ENCODE data around the gene SCRG1. TPM values are rescaled to one million over a fixed set of nuclear protein-coding genes. Genes with fewer than 3 reads are reported as not detected.
A peak's percentile ranks its signal among the peaks of the same experiment; 100 is the strongest.

The SCRG1 gene
- total RNA-seq, 2 donors from 2014 or later: not detected

DNA sequence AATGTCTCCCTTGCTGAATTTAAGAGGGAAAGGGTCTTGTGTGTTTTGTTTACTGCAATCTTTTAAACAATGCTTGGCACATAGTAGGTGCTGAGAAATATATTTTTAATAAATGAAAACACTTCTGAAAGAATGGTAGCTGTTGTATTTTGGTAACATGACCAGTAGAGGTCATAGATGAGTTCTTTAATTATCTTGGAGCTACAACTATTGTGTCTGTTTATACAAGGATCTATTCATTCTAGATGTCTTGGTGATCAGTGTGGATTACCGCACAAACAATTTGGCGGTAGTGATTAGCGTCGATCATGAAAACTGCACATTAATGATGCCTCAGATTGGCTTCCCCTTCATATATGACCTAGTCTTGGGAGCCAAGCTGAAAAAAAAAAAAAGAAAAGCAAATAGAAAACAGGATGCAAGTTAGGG lies 21.4 kb upstream of the SCRG1 start:
- Mint-ChIP-seq H3K9me3 (no peaks in the 10 kb centered on the region), H3K36me3 (no peaks in the 10 kb centered on the region), H3K27ac (no peak overlapping the region), H3K4me1 (ENCODE audit: low read depth in 2 of 2) (no peaks in the 10 kb centered on the region), H3K4me3 (no peak overlapping the region), H3K27me3 (no peaks in the 10 kb centered on the region)
- ATAC-seq (no peak), DNase-seq (ENCODE audit: low spot score) (no peak)

- no peaks in the 10 kb centered on the region for H3K9me3 Mint-ChIP-seq
- no peaks in the 10 kb centered on the region for H3K36me3 Mint-ChIP-seq
- DNase-seq (ENCODE audit: low spot score): no peak
- no peak overlapping the region for H3K27ac Mint-ChIP-seq
- no peak for ATAC-seq
- H3K27me3 Mint-ChIP-seq: no peaks in the 10 kb centered on the region
- no peaks in the 10 kb centered on the region for H3K4me1 Mint-ChIP-seq (ENCODE audit: low read depth in 2 of 2)
- no peak overlapping the region for H3K4me3 Mint-ChIP-seq
These were observed 19.7 kb upstream of the SCRG1 start for GRCh38 chr4:173418639-173419038.

- Mint-ChIP-seq H3K27me3 (no peaks in the 10 kb centered on the region), H3K4me1 (ENCODE audit: low read depth in 2 of 2) (no peaks in the 10 kb centered on the region), H3K4me3 (no peak overlapping the region), H3K27ac (no peak overlapping the region), H3K9me3 (no peaks in the 10 kb centered on the region), H3K36me3 (no peaks in the 10 kb centered on the region)
- no peak for DNase-seq (ENCODE audit: low spot score)
- ATAC-seq: no peak
These were observed 18.9 kb upstream of the SCRG1 start for GRCh38 chr4:173417833-173418232.

DNA sequence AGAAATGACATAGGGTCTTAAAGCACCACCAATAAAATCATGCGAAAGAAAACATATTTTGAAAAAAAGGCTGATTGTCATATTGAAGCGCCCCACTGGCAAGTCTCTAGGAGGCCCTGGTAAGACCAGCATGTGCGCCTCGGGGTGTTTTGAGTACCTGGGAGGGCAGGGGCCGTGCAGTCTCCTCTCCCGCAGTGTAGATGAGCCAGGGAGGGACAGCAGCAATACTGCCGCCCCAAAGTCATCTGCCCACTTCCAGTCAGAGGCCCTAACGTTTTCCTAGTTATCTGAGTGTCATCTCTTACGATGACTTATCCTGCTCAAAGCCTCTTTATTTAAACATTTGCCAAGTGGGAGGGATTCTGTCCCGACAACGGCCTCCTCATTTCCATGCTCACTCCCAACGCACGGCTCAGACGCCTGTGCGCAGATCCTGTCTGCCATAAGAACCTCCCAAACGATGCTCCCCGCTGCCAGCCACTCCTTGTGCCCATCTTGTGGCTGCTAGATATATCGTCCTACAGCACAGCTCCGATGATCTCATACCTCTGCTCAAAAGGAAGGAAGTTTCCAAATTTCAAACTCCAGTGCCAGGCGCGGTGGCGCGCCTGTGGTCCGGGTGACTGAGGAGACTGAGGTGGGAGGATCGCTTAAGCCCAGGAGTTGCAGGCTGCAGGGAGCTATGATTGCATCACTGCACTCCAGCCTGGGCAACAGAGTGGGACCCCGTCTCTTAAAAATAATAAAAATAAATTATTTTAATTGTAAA lies 17.2 kb upstream of the SCRG1 start:
- Mint-ChIP-seq H3K4me3 (peak overlapping the region; percentile 4), H3K36me3 (no peaks in the 10 kb centered on the region), H3K27me3 (no peaks in the 10 kb centered on the region), H3K4me1 (ENCODE audit: low read depth in 2 of 2) (peaks cover 0 to 7% of the 10 kb centered on the region in 2 donors), H3K9me3 (no peaks in the 10 kb centered on the region), H3K27ac (no peak overlapping the region)
- ATAC-seq (peak in 1 of 2 donors; percentile 42), DNase-seq (ENCODE audit: low spot score) (no peak)

DNA sequence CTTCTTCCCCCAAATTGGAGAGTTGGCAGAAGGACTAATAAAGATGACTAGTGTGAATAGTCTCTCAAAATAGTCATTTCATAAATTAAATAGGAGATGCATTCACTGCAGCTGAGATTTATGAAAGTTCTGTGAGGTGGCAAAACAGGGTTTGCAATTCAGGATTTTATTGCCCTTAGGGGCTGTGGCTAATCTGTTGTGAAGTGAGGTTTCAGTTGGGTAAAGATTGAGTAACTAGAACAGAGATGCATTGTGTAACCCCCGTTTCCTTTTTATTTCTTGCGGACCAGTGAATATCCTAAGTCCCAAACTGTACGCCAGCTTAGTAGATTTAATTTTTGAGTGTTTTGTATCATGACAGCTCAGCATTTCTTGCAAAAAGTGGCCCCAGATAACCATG lies 16.2 kb upstream of the SCRG1 start:
- H3K9me3 Mint-ChIP-seq: no peaks in the 10 kb centered on the region
- no peak overlapping the region for H3K4me3 Mint-ChIP-seq
- DNase-seq (ENCODE audit: low spot score) (no peak), ATAC-seq (peak in 1 of 2 donors; percentile 37)
- no peak overlapping the region for H3K27ac Mint-ChIP-seq
- no peaks in the 10 kb centered on the region for H3K36me3 Mint-ChIP-seq
- no peaks in the 10 kb centered on the region for H3K27me3 Mint-ChIP-seq
- peaks cover 0 to 7% of the 10 kb centered on the region in 2 donors for H3K4me1 Mint-ChIP-seq (ENCODE audit: low read depth in 2 of 2)

GRCh38 chr4:173414456-173414855 lies 15.5 kb upstream of the SCRG1 start:
- ATAC-seq: no peak
- Mint-ChIP-seq H3K9me3 (no peaks in the 10 kb centered on the region), H3K27me3 (no peaks in the 10 kb centered on the region), H3K36me3 (no peaks in the 10 kb centered on the region), H3K4me1 (ENCODE audit: low read depth in 2 of 2) (peaks cover 0 to 7% of the 10 kb centered on the region in 2 donors), H3K4me3 (no peak overlapping the region), H3K27ac (no peak overlapping the region)
- no peak for DNase-seq (ENCODE audit: low spot score)

DNA sequence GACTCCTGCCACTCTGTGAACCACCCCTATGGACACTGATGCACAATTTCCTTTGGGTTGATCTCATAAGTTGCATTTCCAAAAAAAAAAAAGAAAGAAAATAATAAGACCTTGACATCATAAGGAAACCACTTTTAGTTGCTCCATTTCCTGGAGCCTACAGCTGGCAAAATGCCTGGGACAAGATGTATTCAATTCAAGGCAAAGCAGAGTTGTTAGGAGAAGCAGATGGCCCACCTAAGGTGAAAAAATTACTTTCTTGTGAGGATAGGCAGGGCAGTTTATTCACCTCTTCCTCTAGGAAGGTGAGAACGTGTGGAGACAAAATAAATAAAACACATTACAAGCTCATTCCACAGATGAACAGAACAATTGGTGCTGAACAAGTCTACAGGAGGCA lies 14.1 kb upstream of the SCRG1 start:
- no peak for DNase-seq (ENCODE audit: low spot score)
- H3K27ac Mint-ChIP-seq: no peak overlapping the region
- H3K9me3 Mint-ChIP-seq: no peaks in the 10 kb centered on the region
- H3K4me1 Mint-ChIP-seq (ENCODE audit: low read depth in 2 of 2): peaks cover 0 to 7% of the 10 kb centered on the region in 2 donors
- no peak for ATAC-seq
- no peaks in the 10 kb centered on the region for H3K27me3 Mint-ChIP-seq
- H3K36me3 Mint-ChIP-seq: no peaks in the 10 kb centered on the region
- no peak overlapping the region for H3K4me3 Mint-ChIP-seq

DNA sequence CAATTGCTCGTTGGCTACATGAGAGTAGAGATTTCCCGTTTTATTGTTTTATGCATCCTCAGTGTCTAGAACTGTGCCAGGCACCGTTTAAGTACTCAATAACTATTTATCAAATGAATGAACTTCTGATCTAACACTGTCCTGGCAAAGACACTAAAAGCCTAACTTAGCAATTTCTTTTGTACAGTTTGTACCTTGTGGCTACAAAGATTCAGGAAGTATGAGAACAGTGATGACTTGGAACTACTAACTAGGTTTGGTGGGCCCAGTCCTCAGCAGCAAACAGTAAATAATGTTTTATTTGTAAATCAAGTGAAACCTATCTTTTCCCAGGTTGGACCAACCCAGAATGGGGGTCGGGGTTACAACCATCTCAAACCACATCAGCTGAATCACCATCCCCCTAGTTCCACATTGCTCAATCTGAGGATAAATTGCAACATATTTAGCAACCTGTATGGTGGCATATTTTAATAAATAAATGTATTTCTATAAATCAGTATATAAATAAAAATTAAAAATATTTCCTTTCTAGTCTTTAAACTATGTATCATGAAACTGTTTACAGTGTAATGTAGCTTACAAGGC lies 12.3 kb upstream of the SCRG1 start:
- ATAC-seq: no peak
- Mint-ChIP-seq H3K4me1 (ENCODE audit: low read depth in 2 of 2) (peaks cover 0 to 7% of the 10 kb centered on the region in 2 donors), H3K9me3 (no peaks in the 10 kb centered on the region), H3K4me3 (no peak overlapping the region), H3K27ac (no peak overlapping the region), H3K27me3 (no peaks in the 10 kb centered on the region), H3K36me3 (no peaks in the 10 kb centered on the region)
- no peak for DNase-seq (ENCODE audit: low spot score)

GRCh38 chr4:173410079-173410478 lies 11.2 kb upstream of the SCRG1 start:
- DNase-seq (ENCODE audit: low spot score) (no peak), ATAC-seq (peak in 1 of 2 donors; percentile 27)
- Mint-ChIP-seq H3K27ac (no peak overlapping the region), H3K4me1 (ENCODE audit: low read depth in 2 of 2) (peaks cover 0 to 7% of the 10 kb centered on the region in 2 donors), H3K9me3 (no peaks in the 10 kb centered on the region), H3K4me3 (no peak overlapping the region), H3K27me3 (no peaks in the 10 kb centered on the region), H3K36me3 (no peaks in the 10 kb centered on the region)

GRCh38 chr4:173405840-173406606 lies 7.1 kb upstream of the SCRG1 start:
- no peak for ATAC-seq
- Mint-ChIP-seq H3K27me3 (no peaks in the 10 kb centered on the region), H3K36me3 (no peaks in the 10 kb centered on the region)

DNA sequence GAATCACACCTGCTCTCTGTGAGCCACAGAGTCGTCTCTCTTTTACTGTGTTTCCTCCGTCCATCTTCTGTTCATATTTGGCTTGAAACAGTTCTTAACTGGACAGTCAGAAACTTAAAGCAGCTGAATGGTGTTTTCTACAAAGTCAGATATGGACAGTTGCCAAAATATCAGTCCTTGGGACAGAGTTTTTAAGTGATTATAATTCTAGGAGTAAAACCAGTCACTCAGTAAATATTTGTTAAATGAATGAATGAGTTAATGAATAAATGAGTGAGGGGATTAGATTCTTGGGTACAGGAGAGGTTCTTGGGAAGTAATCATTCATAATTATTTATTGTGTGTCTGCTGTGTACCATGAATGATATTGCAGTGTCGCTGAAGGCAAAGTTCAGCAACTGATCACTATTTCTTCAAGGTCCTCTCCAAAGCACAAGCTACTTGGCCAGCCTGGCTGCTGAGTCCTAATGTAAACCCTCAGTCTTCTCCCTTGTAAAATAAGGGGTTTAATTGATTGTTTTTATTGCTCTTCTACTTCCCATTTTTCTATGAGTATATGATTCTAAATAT lies 5.5 kb upstream of the SCRG1 start:
- no peak for DNase-seq (ENCODE audit: low spot score)
- Mint-ChIP-seq H3K4me1 (ENCODE audit: low read depth in 2 of 2) (no peaks in the 10 kb centered on the region), H3K27ac (no peak overlapping the region), H3K36me3 (no peaks in the 10 kb centered on the region), H3K4me3 (no peak overlapping the region), H3K27me3 (no peaks in the 10 kb centered on the region), H3K9me3 (no peaks in the 10 kb centered on the region)
- no peak for ATAC-seq

More at GRCh38 chr4:173405840-173406606, 7.1 kb upstream of the SCRG1 start:
- no peak for DNase-seq (ENCODE audit: low spot score)
- Mint-ChIP-seq H3K27ac (peak overlapping the region in 1 of 2 donors; percentile 49), H3K4me3 (no peak overlapping the region), H3K4me1 (ENCODE audit: low read depth in 2 of 2) (no peaks in the 10 kb centered on the region), H3K9me3 (no peaks in the 10 kb centered on the region)

DNA sequence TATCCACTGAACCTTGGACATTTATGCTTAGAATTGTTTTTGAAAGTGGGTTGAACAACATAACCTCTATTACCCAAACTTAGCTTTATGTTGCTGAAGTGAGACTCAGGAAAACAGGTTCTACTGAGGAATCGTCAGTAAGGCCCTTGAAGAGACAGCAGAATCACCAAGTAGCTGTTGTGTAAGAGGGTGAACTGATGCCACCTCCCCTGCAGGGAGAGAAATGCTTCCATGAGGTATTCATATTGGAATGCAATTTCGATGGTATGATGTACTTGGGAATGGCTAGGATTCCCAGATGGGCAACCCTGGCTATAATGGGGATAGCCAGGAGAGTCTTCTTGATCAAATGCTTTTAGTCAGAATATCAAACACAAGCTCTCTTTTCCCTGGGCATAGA lies 4.1 kb upstream of the SCRG1 start:
- Mint-ChIP-seq H3K4me1 (ENCODE audit: low read depth in 2 of 2) (no peaks in the 10 kb centered on the region), H3K27me3 (no peaks in the 10 kb centered on the region), H3K9me3 (no peaks in the 10 kb centered on the region), H3K27ac (no peak overlapping the region), H3K36me3 (no peaks in the 10 kb centered on the region), H3K4me3 (no peak overlapping the region)
- DNase-seq (ENCODE audit: low spot score) (no peak), ATAC-seq (no peak)

GRCh38 chr4:173401063-173401462 lies 2.1 kb upstream of the SCRG1 start:
- Mint-ChIP-seq H3K36me3 (peaks cover under 1% of the 10 kb centered on the region), H3K9me3 (no peaks in the 10 kb centered on the region), H3K27ac (no peak overlapping the region), H3K4me1 (ENCODE audit: low read depth in 2 of 2) (no peaks in the 10 kb centered on the region), H3K27me3 (no peaks in the 10 kb centered on the region), H3K4me3 (no peak overlapping the region)
- no peak for ATAC-seq
- no peak for DNase-seq (ENCODE audit: low spot score)

- peaks cover 7% of the 10 kb centered on the region for H3K36me3 Mint-ChIP-seq
- H3K9me3 Mint-ChIP-seq: no peaks in the 10 kb centered on the region
- H3K27ac Mint-ChIP-seq: no peak overlapping the region
- no peaks in the 10 kb centered on the region for H3K4me1 Mint-ChIP-seq (ENCODE audit: low read depth in 2 of 2)
- H3K27me3 Mint-ChIP-seq: no peaks in the 10 kb centered on the region
- H3K4me3 Mint-ChIP-seq: no peak overlapping the region
- DNase-seq (ENCODE audit: low spot score): no peak
- ATAC-seq: no peak
These were observed 696 bp downstream of the SCRG1 start for GRCh38 chr4:173398220-173398619.

Data from natural killer cell treated with Interleukin-12 subunit alpha and Interleukin-12 subunit beta and Interleukin-15 and Interleukin-18, amount 100 ng/mL, for 72 hours (primary cell).